ENCODE measurements around the gene DPP6. TPM values are rescaled to one million over a fixed set of nuclear protein-coding genes. Genes with fewer than 3 reads are reported as not detected.

The DPP6 gene
- total RNA-seq, 1 experiment from 2014 or later: not detected

DNA sequence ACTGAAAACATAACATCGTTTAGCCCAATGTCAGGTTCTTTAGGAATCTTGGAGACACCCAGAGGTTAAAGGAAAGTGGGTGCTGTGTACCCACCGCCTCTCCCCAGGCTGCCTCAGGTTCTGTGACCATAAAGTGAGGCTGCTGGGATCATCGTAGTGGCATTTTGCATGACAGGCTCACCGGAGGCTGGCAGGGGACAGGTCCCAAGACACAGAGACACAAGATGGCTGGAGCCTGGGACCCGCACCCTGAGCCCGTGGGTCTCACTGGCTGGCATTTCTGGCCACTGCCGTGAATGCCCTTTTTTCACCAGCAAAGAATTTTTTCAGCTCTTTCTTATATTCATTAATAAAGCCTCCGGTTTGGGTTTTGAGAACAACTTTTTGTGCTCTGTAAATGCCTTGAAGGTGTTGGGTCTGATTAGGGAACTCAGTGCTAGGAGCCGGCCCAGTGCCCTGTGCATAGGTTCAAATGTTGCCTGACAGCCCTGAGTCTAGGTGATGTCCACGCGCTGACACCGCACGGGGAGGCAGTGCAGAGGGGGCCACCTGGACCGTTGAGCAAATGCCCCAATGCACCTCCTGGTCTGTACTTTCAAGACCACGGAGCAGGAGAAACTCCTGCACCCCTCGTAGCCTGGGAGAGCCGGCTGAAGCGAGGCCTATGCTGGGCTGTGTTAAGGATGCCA lies 820.8 kb downstream of the DPP6 start:
- Histone ChIP-seq H3K27me3 (ENCODE audit: insufficient read depth, low read depth) (peaks cover 98% of the 10 kb centered on the region), H3K27ac (no peak overlapping the region), H3K4me1 (replicated peaks; ENCODE audit: insufficient read depth) (no peaks in the 10 kb centered on the region), H2AFZ (no peak overlapping the region), H3K9me2 (ENCODE audit: insufficient read depth) (no peaks in the 10 kb centered on the region), H3K79me2 (ENCODE audit: low read depth) (no peaks in the 10 kb centered on the region), H3F3A (ENCODE audit: insufficient read depth, low read depth) (no peaks in the 10 kb centered on the region), H3K36me3 (ENCODE audit: low read depth) (no peaks in the 10 kb centered on the region), H3K4me2 (no peak overlapping the region), H3K9me3 (ENCODE audit: insufficient read depth, low read depth) (no peaks in the 10 kb centered on the region), H4K20me1 (ENCODE audit: insufficient read depth) (no peaks in the 10 kb centered on the region), H3K4me3 (no peak overlapping the region)
- DNase-seq: no peak
- POLR2A ChIA-PET (ENCODE audit: unreplicated experiment): no interaction called here
- CTCF ChIA-PET: no interaction called here
- no TSS peak for BruUV-seq (replicated peaks)
- TF ChIP-seq EZH2 (IDR thresholded peaks at IDR 0.05; ENCODE audit: low read depth): no peak
- TF ChIP-seq, protein P1, sequence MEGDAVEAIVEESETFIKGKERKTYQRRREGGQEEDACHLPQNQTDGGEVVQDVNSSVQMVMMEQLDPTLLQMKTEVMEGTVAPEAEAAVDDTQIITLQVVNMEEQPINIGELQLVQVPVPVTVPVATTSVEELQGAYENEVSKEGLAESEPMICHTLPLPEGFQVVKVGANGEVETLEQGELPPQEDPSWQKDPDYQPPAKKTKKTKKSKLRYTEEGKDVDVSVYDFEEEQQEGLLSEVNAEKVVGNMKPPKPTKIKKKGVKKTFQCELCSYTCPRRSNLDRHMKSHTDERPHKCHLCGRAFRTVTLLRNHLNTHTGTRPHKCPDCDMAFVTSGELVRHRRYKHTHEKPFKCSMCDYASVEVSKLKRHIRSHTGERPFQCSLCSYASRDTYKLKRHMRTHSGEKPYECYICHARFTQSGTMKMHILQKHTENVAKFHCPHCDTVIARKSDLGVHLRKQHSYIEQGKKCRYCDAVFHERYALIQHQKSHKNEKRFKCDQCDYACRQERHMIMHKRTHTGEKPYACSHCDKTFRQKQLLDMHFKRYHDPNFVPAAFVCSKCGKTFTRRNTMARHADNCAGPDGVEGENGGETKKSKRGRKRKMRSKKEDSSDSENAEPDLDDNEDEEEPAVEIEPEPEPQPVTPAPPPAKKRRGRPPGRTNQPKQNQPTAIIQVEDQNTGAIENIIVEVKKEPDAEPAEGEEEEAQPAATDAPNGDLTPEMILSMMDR (conservative IDR thresholded peaks at IDR 0.05): no peak
- intact Hi-C loops (cut with micrococcal nuclease; ENCODE audit: unreplicated experiment): no loop called here

GRCh38 chr7:154873500-154874121 lies 821.4 kb downstream of the DPP6 start:
- H3K79me2 ChIP-seq (ENCODE audit: low read depth): no peaks in the 10 kb centered on the region
- no peak overlapping the region for H3K4me3 ChIP-seq
- intact Hi-C loops (cut with micrococcal nuclease; ENCODE audit: unreplicated experiment): no loop called here
- no peak overlapping the region for H3K27ac ChIP-seq
- no peaks in the 10 kb centered on the region for H3F3A ChIP-seq (ENCODE audit: insufficient read depth, low read depth)
- no peaks in the 10 kb centered on the region for H3K4me1 ChIP-seq (replicated peaks; ENCODE audit: insufficient read depth)
- no peak overlapping the region for H2AFZ ChIP-seq
- no peak overlapping the region for H3K4me2 ChIP-seq
- TF ChIP-seq EZH2 (IDR thresholded peaks at IDR 0.05; ENCODE audit: low read depth): no peak
- TF ChIP-seq, protein P1 (conservative IDR thresholded peaks at IDR 0.05): no peak
- no peaks in the 10 kb centered on the region for H3K9me2 ChIP-seq (ENCODE audit: insufficient read depth)
- peaks cover 98% of the 10 kb centered on the region for H3K27me3 ChIP-seq (ENCODE audit: insufficient read depth, low read depth)
- no peaks in the 10 kb centered on the region for H4K20me1 ChIP-seq (ENCODE audit: insufficient read depth)
- no peaks in the 10 kb centered on the region for H3K9me3 ChIP-seq (ENCODE audit: insufficient read depth, low read depth)
- no peak for DNase-seq
- CTCF ChIA-PET: no interaction called here
- POLR2A ChIA-PET (ENCODE audit: unreplicated experiment): no interaction called here
- no TSS peak for BruUV-seq (replicated peaks)
- H3K36me3 ChIP-seq (ENCODE audit: low read depth): no peaks in the 10 kb centered on the region

DNA sequence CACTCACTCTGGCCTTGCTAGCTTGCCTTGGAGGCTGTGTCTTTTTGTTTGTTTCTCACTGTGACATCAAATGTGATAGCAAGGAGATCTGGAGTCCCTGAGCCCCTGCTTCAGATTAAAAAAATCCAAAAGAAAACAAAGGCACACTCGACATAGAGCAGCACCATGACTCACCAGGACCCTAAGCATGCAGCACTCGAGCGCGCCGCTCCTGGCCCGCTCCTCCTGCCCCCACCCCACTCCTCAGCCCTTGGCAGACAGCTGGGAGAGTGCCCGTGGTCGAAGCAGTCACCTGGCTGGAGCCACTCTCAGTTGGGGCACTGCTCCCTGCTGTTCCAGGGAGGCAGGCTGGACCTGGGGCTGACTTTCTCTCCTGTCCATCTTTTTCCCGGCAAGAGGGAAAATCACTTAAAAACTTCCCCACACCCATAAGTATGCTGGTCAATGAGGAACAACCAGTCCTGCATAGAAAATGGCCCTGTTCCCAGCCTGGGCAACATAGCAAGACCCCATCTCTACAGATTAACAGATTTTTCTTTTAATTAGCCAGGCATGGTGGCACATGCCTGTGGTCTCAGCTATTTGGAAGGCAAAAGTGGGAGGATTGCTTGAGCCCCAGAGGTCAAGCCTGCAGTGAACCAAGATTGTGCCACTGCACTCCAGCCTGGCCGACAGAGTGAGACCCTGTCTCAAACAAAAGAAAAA lies 822.4 kb downstream of the DPP6 start:
- H4K20me1 ChIP-seq (ENCODE audit: insufficient read depth): no peaks in the 10 kb centered on the region
- no peak overlapping the region for H3K27ac ChIP-seq
- ChIA-PET CTCF (no interaction called here), POLR2A (ENCODE audit: unreplicated experiment) (no interaction called here)
- no peaks in the 10 kb centered on the region for H3K79me2 ChIP-seq (ENCODE audit: low read depth)
- no peaks in the 10 kb centered on the region for H3K36me3 ChIP-seq (ENCODE audit: low read depth)
- intact Hi-C loops (cut with micrococcal nuclease; ENCODE audit: unreplicated experiment): no loop called here
- H3K4me2 ChIP-seq: no peak overlapping the region
- no peak for DNase-seq
- no peaks in the 10 kb centered on the region for H3K4me1 ChIP-seq (replicated peaks; ENCODE audit: insufficient read depth)
- H2AFZ ChIP-seq: no peak overlapping the region
- H3K9me3 ChIP-seq (ENCODE audit: insufficient read depth, low read depth): no peaks in the 10 kb centered on the region
- no peak for TF ChIP-seq EZH2 (IDR thresholded peaks at IDR 0.05; ENCODE audit: low read depth)
- TF ChIP-seq, protein P1 (conservative IDR thresholded peaks at IDR 0.05): no peak
- H3K9me2 ChIP-seq (ENCODE audit: insufficient read depth): no peaks in the 10 kb centered on the region
- H3F3A ChIP-seq (ENCODE audit: insufficient read depth, low read depth): no peaks in the 10 kb centered on the region
- peaks cover 96% of the 10 kb centered on the region for H3K27me3 ChIP-seq (ENCODE audit: insufficient read depth, low read depth)
- H3K4me3 ChIP-seq: no peak overlapping the region
- no TSS peak for BruUV-seq (replicated peaks)
